H1 (cell line): ENCODE data around the gene CKS1B. TPM values are rescaled to one million over a fixed set of nuclear protein-coding genes. Genes with fewer than 3 reads are reported as not detected.

Experiments
- CTCF ChIA-PET: fragments of 300-600 bp; sonication (Branson Sonifier 250); formaldehyde crosslinking; loops from one replicate; lab custom pipeline; 2021; ENCODE audit not compliant: partially characterized antibody; lab: Charles Lee
- POLR2A ChIA-PET: fragments of 300-600 bp; sonication (Branson Sonifier 250); formaldehyde crosslinking; loops from one replicate; lab custom pipeline; 2021; ENCODE audit warnings: inconsistent platforms; ENCODE audit not compliant: partially characterized antibody; lab: Charles Lee
- DNase-seq, 2 experiments: peaks; one replicate each; pipeline versions ENCODE4 v3.0.0 to v3.0.0-alpha.2; 2010 to 2022; ENCODE audit warnings: low spot score in 2 of 2, low read depth in 1 of 2, mixed read lengths in 1 of 2
- FAIRE-seq: peaks from 2 replicates; lab custom pipeline; 2011; peaks lifted over from hg19 to GRCh38; lab: Jason Lieb, UNC
- H2AFZ ChIP-seq: 2 replicates; pipeline ENCODE4 v1.8.1; 2012; ENCODE audit warnings: low read length, inconsistent platforms
- H2AK5ac ChIP-seq: 2 replicates; pipeline ENCODE4 v1.6.1; 2013; ENCODE audit warnings: low read depth, low read length
- H2BK120ac ChIP-seq: replicated peaks from 2 replicates; pipeline ENCODE3; 2013; ENCODE audit warnings: low read depth, low read length, inconsistent platforms
- H2BK12ac ChIP-seq: 2 replicates; pipeline ENCODE4 v1.6.1; 2013; ENCODE audit warnings: low read depth, low read length
- H2BK15ac ChIP-seq: 2 replicates; pipeline ENCODE4 v1.6.1; 2013; ENCODE audit warnings: low read length
- H2BK20ac ChIP-seq: 2 replicates; pipeline ENCODE4 v1.6.1; 2013; ENCODE audit warnings: low read length
- H2BK5ac ChIP-seq: 2 replicates; pipeline ENCODE4 v1.6.1; 2013; ENCODE audit warnings: low read depth, low read length
- H3K14ac ChIP-seq: 2 replicates; pipeline ENCODE4 v1.6.1; 2013; ENCODE audit warnings: inconsistent platforms; ENCODE audit not compliant: insufficient read length
- H3K18ac ChIP-seq: 2 replicates; pipeline ENCODE4 v1.6.1; 2013; ENCODE audit warnings: low read length; ENCODE audit errors: extremely low read depth
- H3K23ac ChIP-seq: 2 replicates; pipeline ENCODE4 v1.6.1; 2013; ENCODE audit warnings: inconsistent platforms; ENCODE audit not compliant: insufficient read length
- H3K23me2 ChIP-seq: 2 replicates; pipeline ENCODE4 v1.6.1; 2013; ENCODE audit warnings: low read depth, low read length
- H3K27ac ChIP-seq: 2 replicates; pipeline ENCODE4 v1.6.1; 2011; ENCODE audit warnings: low read depth, low read length, inconsistent platforms
- H3K27me3 ChIP-seq, 4 experiments: replicated peaks in 1 of 4; 1 replicate in 1 of 4; 2 replicates in 3 of 4; pipeline versions ENCODE4 v1.6.1 to v1.8.1; 2011 to 2013; ENCODE audit warnings: low read length in 3 of 4, mild to moderate bottlenecking in 3 of 4, inconsistent platforms in 2 of 4, mixed read lengths in 2 of 4, moderate library complexity in 1 of 4; ENCODE audit not compliant: control insufficient read depth in 3 of 4, insufficient read depth in 3 of 4; ENCODE audit errors: extremely low read depth in 1 of 4
- H3K36me3 ChIP-seq, 4 experiments: 2 replicates each; pipeline versions ENCODE4 v1.6.1 to v1.8.1; 2011 to 2013; ENCODE audit warnings: mild to moderate bottlenecking in 4 of 4, low read length in 3 of 4, moderate library complexity in 2 of 4, control low read depth in 1 of 4, inconsistent platforms in 1 of 4; ENCODE audit not compliant: insufficient read depth in 4 of 4, control insufficient read depth in 2 of 4
- H3K4ac ChIP-seq: replicated peaks from 2 replicates; pipeline ENCODE3; 2013; ENCODE audit warnings: low read length, low read depth, mixed read lengths, inconsistent platforms; ENCODE audit not compliant: insufficient read length
- H3K4me1 ChIP-seq, 4 experiments: replicated peaks in 1 of 4; 1 replicate in 1 of 4; 2 replicates in 3 of 4; pipeline versions ENCODE4 v1.6.1 to v1.8.1; 2011 to 2013; ENCODE audit warnings: low read length in 3 of 4, inconsistent platforms in 2 of 4, mixed read lengths in 1 of 4; ENCODE audit not compliant: insufficient read depth in 4 of 4, control insufficient read depth in 3 of 4
- H3K4me2 ChIP-seq, 2 experiments: 2 replicates each; pipeline versions ENCODE4 v1.6.1 to v1.8.1; 2011 to 2013; ENCODE audit warnings: low read depth in 2 of 2, low read length in 2 of 2, control low read depth in 1 of 2, inconsistent platforms in 1 of 2, mild to moderate bottlenecking in 1 of 2; ENCODE audit not compliant: insufficient read depth in 1 of 2
- H3K4me3 ChIP-seq, 4 experiments: fragments of 200-600, 300-600 bp in 1 of 4; sonication (generic), shearing (Covaris generic), sonication (Bioruptor Twin) in 1 of 4; 2 replicates each; pipeline versions ENCODE4 v1.5.1 to v1.8.1; 2011 to 2016; ENCODE audit warnings: low read length in 4 of 4, low read depth in 3 of 4, control low read depth in 2 of 4, inconsistent platforms in 2 of 4, mild to moderate bottlenecking in 2 of 4, mixed read lengths in 1 of 4, moderate library complexity in 1 of 4; ENCODE audit not compliant: insufficient read depth in 2 of 4; ENCODE audit errors: extremely low read depth in 1 of 4
- H3K56ac ChIP-seq: replicated peaks from 2 replicates; pipeline ENCODE3; 2013; ENCODE audit warnings: low read depth, mild to moderate bottlenecking, mixed read lengths, low read length, inconsistent platforms; ENCODE audit not compliant: insufficient read length
- H3K79me1 ChIP-seq: 2 replicates; pipeline ENCODE4 v1.6.1; 2013; ENCODE audit warnings: low read depth, low read length, control low read depth
- H3K79me2 ChIP-seq, 2 experiments: 2 replicates each; pipeline versions ENCODE4 v1.6.1 to v1.8.1; 2012 to 2013; ENCODE audit warnings: low read length in 2 of 2, mild to moderate bottlenecking in 2 of 2, inconsistent platforms in 1 of 2; ENCODE audit not compliant: insufficient read depth in 2 of 2, control insufficient read depth in 1 of 2
- H3K9ac ChIP-seq, 4 experiments: replicated peaks in 1 of 4; 1 replicate in 1 of 4; 2 replicates in 3 of 4; pipeline versions ENCODE4 v1.6.1 to v1.8.1; 2011 to 2013; ENCODE audit warnings: low read depth in 3 of 4, low read length in 3 of 4, control low read depth in 2 of 4, mild to moderate bottlenecking in 2 of 4, moderate library complexity in 2 of 4, inconsistent platforms in 1 of 4; ENCODE audit errors: extremely low read depth in 1 of 4
- H3K9me3 ChIP-seq, 2 experiments: 2 replicates each; pipeline versions ENCODE4 v1.6.1 to v1.8.1; 2012 to 2013; ENCODE audit warnings: mild to moderate bottlenecking in 2 of 2, moderate library complexity in 2 of 2, control low read depth in 1 of 2, inconsistent platforms in 1 of 2, low read depth in 1 of 2, low read length in 1 of 2, mixed read lengths in 1 of 2; ENCODE audit not compliant: insufficient read depth in 2 of 2
- H4K20me1 ChIP-seq, 2 experiments: replicated peaks in 1 of 2; 2 replicates each; pipeline versions ENCODE3 to v1.8.1; 2011 to 2013; ENCODE audit warnings: inconsistent platforms in 2 of 2, low read length in 2 of 2, mild to moderate bottlenecking in 1 of 2; ENCODE audit not compliant: insufficient read depth in 2 of 2, control insufficient read depth in 1 of 2
- H4K5ac ChIP-seq: 2 replicates; pipeline ENCODE4 v1.6.1; 2013; ENCODE audit warnings: low read length, low read depth, mixed read lengths, inconsistent platforms; ENCODE audit not compliant: insufficient read length
- H4K8ac ChIP-seq: 2 replicates; pipeline ENCODE4 v1.8.0; 2013; ENCODE audit warnings: mild to moderate bottlenecking, moderate library complexity, low read length, inconsistent platforms; ENCODE audit not compliant: insufficient read depth; ENCODE audit errors: extremely low read depth
- H4K91ac ChIP-seq: replicated peaks from 2 replicates; pipeline ENCODE3; 2013; ENCODE audit warnings: low read length, mixed read lengths, inconsistent platforms; ENCODE audit not compliant: insufficient read length
- BRCA1 ChIP-seq: IDR thresholded peaks from 2 replicates; pipeline ENCODE4 v1.6.1; 2012; ENCODE audit warnings: low read depth, low read length, improper control_type of control experiment
- GABPA ChIP-seq: IDR thresholded peaks from 2 replicates; pipeline ENCODE4 v1.6.1; 2011; ENCODE audit warnings: mild to moderate bottlenecking, low read length, moderate library complexity, borderline replicate concordance; ENCODE audit not compliant: insufficient read depth
- PHF8 ChIP-seq: fragments of 200-600 bp; sonication (generic); conservative IDR thresholded peaks from 2 replicates; pipeline ENCODE4 v1.7.1; 2012; ENCODE audit warnings: low read depth, mild to moderate bottlenecking, inconsistent platforms, low read length, moderate library complexity
- WGBS, 2 experiments: shearing (Covaris generic) in 1 of 2; methylation state at CpG; one replicate each; pipeline versions ENCODE4 v1.1.6 to v1.1.7; 2013 to 2015; ENCODE audit warnings: low lambda C conversion rate in 2 of 2, mixed read lengths in 2 of 2, inconsistent platforms in 1 of 2, low coverage in 1 of 2, missing lambda C conversion rate in 1 of 2; ENCODE audit not compliant: insufficient replicate concordance in 2 of 2, insufficient coverage in 1 of 2, insufficient read length in 1 of 2; ENCODE audit errors: extremely low coverage in 1 of 2, missing lambda C conversion rate in 1 of 2; 5-methylcytosine and 5-hydroxymethylcytosine counted together
- polyA plus RNA-seq, 7 experiments: library from polyadenylated mRNA; depleted of rRNA in 3 of 7; stranded (reverse) in 5 of 7; unstranded in 2 of 7; fragments of >200 nt in 5 of 7; fragments of 200-250 nt in 2 of 7; gene quantifications; 1 replicate in 5 of 7; 2 replicates in 1 of 7; 4 replicates in 1 of 7; pipeline versions ENCODE4 v1.2.1 to v1.2.3, GENCODE V29; 2011 to 2013; ENCODE audit warnings: missing spikeins in 2 of 7, mixed read lengths in 2 of 7
- total RNA-seq: library from RNA; stranded (reverse); fragmentation: NEBNext Ultra II Directional; extraction: Animal tissue kit (Norgen Biotek cat#: 25700); gene quantifications from 2 replicates; pipeline ENCODE4 v1.2.1, GENCODE V29; 2021

Gene CKS1B
- total and polyA plus RNA-seq, 2 of the 8 experiments (the other 6 are each of a cell fraction or from before 2014, with no cell fraction given): 294 to 1,025 TPM

GRCh38 chr1:154931940-154932487 lies 42.5 kb upstream of the CKS1B start:
- Histone ChIP-seq H3K79me1 (no peaks in the 10 kb centered on the region; the same call in 1 of the 2 replicates), H2AFZ (no peak overlapping the region), H4K20me1 (no peaks in the 10 kb centered on the region), H2BK5ac (no peak overlapping the region), H3K14ac (no peak overlapping the region), H2AK5ac (no peak overlapping the region), H3K36me3 (no peaks in the 10 kb centered on the region; a peak in 1 of 8 replicates), H3K23me2 (peaks cover 11% of the 10 kb centered on the region), H2BK120ac (no peak overlapping the region), H4K91ac (no peak overlapping the region), H3K9me3 (no peaks in the 10 kb centered on the region; a peak in 1 of 4 replicates), H2BK15ac (no peak overlapping the region), H2BK12ac (no peak overlapping the region), H3K79me2 (no peaks in the 10 kb centered on the region), H3K4me1 (peaks cover 0 to 4% (median 0%) of the 10 kb centered on the region in 4 experiments; a peak in 1 of 7 replicates), H3K4ac (no peak overlapping the region), H3K18ac (no peak overlapping the region), H3K4me3 (no peak overlapping the region), H3K4me2 (no peak overlapping the region), H3K9ac (no peak overlapping the region), H3K27me3 (no peaks in the 10 kb centered on the region), H3K23ac (no peak overlapping the region), H4K5ac (no peak overlapping the region), H2BK20ac (no peak overlapping the region), H4K8ac (no peak overlapping the region), H3K56ac (no peak overlapping the region), H3K27ac (no peak overlapping the region)
- FAIRE-seq: no peak
- no peak for DNase-seq
- ChIA-PET POLR2A (interaction anchor here (0.7 to 1.4 kb wide), 3 partner anchors 10 to 50 kb away, joined by 3 to 4 read pairs (median 3); no protein-coding TSS in a partner anchor), CTCF (interaction anchor here (0.6 to 2.9 kb wide), 4 partner anchors 9 to 414 kb away, joined by 3 to 7 read pairs (median 4); no protein-coding TSS in a partner anchor)
- WGBS, 2 experiments: 88% methylated on average over 11 of the region's 11 CpGs; no CpG with 5 or more reads in 1 of the 2 experiments
- TF ChIP-seq PHF8 (no peak), GABPA (no peak), BRCA1 (no peak)
